Neural cell (in vitro differentiated cells): ENCODE results near the gene APMAP.

Experiments
- EP300 ChIP-seq: fragments of 450-650 bp; conservative IDR thresholded peaks from 2 replicates; pipeline ENCODE4 v1.6.1; 2014; ENCODE audit warnings: antibody characterized with exemption, mild to moderate bottlenecking, moderate library complexity; ENCODE audit not compliant: poor library complexity, severe bottlenecking
- TF ChIP-seq, protein P1 (sequence below): fragments of 450-650 bp; IDR thresholded peaks from 2 replicates; pipeline ENCODE4 v1.5.1; 2014; ENCODE audit warnings: antibody characterized with exemption, mild to moderate bottlenecking, moderate library complexity; ENCODE audit not compliant: poor library complexity, severe bottlenecking
- TF ChIP-seq, protein P2 (sequence below): IDR thresholded peaks from 2 replicates; pipeline ENCODE4 v1.6.1; 2012; ENCODE audit warnings: borderline replicate concordance

DNA sequence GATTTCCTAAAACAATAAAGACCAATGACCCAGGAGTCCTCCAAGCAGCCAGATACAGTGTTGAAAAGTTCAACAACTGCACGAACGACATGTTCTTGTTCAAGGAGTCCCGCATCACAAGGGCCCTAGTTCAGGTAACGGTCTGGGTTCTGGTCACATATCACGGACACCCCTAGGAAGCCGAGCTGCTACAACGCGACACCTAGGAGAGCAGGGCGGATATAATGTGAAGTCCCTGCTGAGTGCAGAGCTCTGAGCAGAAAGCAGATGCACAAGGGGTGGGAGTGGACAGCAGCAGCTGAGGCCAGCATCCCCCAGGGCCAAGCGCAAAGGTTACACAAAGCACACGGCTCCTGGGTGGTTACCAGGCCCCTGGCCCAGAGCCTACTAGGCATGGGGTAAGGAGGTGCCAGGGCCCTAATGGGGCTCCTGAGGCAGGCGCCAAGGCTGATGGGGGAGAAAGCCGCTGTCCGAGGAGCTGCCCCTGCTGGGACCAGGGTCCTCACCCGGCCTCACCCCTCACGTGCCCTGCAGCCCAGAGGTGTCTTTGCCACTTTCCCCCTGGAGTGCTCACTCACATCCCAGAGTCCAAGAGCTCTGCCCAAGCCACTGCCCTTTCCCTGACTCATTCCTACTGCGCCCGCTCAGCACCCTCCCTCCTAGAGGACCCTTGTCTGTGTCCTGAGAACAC, 35.1 kb downstream of the APMAP start:
- TF ChIP-seq, protein P1, sequence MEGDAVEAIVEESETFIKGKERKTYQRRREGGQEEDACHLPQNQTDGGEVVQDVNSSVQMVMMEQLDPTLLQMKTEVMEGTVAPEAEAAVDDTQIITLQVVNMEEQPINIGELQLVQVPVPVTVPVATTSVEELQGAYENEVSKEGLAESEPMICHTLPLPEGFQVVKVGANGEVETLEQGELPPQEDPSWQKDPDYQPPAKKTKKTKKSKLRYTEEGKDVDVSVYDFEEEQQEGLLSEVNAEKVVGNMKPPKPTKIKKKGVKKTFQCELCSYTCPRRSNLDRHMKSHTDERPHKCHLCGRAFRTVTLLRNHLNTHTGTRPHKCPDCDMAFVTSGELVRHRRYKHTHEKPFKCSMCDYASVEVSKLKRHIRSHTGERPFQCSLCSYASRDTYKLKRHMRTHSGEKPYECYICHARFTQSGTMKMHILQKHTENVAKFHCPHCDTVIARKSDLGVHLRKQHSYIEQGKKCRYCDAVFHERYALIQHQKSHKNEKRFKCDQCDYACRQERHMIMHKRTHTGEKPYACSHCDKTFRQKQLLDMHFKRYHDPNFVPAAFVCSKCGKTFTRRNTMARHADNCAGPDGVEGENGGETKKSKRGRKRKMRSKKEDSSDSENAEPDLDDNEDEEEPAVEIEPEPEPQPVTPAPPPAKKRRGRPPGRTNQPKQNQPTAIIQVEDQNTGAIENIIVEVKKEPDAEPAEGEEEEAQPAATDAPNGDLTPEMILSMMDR, result no peak
- TF ChIP-seq, protein P2, sequence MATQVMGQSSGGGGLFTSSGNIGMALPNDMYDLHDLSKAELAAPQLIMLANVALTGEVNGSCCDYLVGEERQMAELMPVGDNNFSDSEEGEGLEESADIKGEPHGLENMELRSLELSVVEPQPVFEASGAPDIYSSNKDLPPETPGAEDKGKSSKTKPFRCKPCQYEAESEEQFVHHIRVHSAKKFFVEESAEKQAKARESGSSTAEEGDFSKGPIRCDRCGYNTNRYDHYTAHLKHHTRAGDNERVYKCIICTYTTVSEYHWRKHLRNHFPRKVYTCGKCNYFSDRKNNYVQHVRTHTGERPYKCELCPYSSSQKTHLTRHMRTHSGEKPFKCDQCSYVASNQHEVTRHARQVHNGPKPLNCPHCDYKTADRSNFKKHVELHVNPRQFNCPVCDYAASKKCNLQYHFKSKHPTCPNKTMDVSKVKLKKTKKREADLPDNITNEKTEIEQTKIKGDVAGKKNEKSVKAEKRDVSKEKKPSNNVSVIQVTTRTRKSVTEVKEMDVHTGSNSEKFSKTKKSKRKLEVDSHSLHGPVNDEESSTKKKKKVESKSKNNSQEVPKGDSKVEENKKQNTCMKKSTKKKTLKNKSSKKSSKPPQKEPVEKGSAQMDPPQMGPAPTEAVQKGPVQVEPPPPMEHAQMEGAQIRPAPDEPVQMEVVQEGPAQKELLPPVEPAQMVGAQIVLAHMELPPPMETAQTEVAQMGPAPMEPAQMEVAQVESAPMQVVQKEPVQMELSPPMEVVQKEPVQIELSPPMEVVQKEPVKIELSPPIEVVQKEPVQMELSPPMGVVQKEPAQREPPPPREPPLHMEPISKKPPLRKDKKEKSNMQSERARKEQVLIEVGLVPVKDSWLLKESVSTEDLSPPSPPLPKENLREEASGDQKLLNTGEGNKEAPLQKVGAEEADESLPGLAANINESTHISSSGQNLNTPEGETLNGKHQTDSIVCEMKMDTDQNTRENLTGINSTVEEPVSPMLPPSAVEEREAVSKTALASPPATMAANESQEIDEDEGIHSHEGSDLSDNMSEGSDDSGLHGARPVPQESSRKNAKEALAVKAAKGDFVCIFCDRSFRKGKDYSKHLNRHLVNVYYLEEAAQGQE, result no peak
- no peak for TF ChIP-seq EP300
